Measurements from ENCODE around the gene DND1. TPM values are rescaled to one million over a fixed set of nuclear protein-coding genes. Genes with fewer than 3 reads are reported as not detected.
A peak's percentile ranks its signal among the peaks of the same experiment; 100 is the strongest.

The DND1 gene
- total RNA-seq, 1 experiment from 2014 or later: 3.3 TPM

GRCh38 chr5:140690941-140691924 is 17.9 kb upstream of the DND1 start, which contains the start of the genes HARS1 and HARS2 (continued):
- TF ChIP-seq E2F4 (CRISPR knock-in tag; IDR thresholded peaks at IDR 0.05; ENCODE audit: borderline replicate concordance, low read depth) (no peak), ZSCAN18 (CRISPR knock-in tag; IDR thresholded peaks at IDR 0.05) (no peak), RORB (CRISPR knock-in tag; IDR thresholded peaks at IDR 0.05) (no peak), AFF4 (CRISPR knock-in tag; IDR thresholded peaks at IDR 0.05; ENCODE audit: borderline replicate concordance) (0 out of 2 replicates have a peak, but pooled peaks have one; percentile 35), PREB (CRISPR knock-in tag; IDR thresholded peaks at IDR 0.05; ENCODE audit: borderline replicate concordance) (no peak), GABPB1 (CRISPR knock-in tag; IDR thresholded peaks at IDR 0.05) (peak; percentile 88), CREB1 (CRISPR knock-in tag; IDR thresholded peaks at IDR 0.05) (no peak), GTF2I (CRISPR knock-in tag; conservative IDR thresholded peaks at IDR 0.05) (no peak), NR3C1 (CRISPR knock-in tag; conservative IDR thresholded peaks at IDR 0.05; ENCODE audit: low read depth) (no peak), ZMAT4 (CRISPR knock-in tag; IDR thresholded peaks at IDR 0.05) (no peak), ZNF138 (CRISPR knock-in tag; conservative IDR thresholded peaks at IDR 0.05) (peak; percentile 45; the same call in 1 of the 2 replicates), SOX15 (CRISPR knock-in tag; IDR thresholded peaks at IDR 0.05) (no peak), FOXJ3 (CRISPR knock-in tag; IDR thresholded peaks at IDR 0.05; ENCODE audit: borderline replicate concordance) (no peak), SMAD4 (CRISPR knock-in tag; IDR thresholded peaks at IDR 0.05) (no peak), CTCF (IDR thresholded peaks at IDR 0.05) (no peak), ZNF121 (CRISPR knock-in tag; IDR thresholded peaks at IDR 0.05) (no peak), KAT7 (CRISPR knock-in tag; IDR thresholded peaks at IDR 0.05; ENCODE audit: borderline replicate concordance) (no peak), STAT6 (CRISPR knock-in tag; conservative IDR thresholded peaks at IDR 0.05; ENCODE audit: low read depth) (no peak), ZNF671 (CRISPR knock-in tag; IDR thresholded peaks at IDR 0.05) (no peak), PRRX2 (CRISPR knock-in tag; IDR thresholded peaks at IDR 0.05) (no peak), MYBL2 (CRISPR knock-in tag; IDR thresholded peaks at IDR 0.05) (no peak), HMGXB4 (CRISPR knock-in tag; IDR thresholded peaks at IDR 0.05) (0 out of 2 replicates have a peak, but pooled peaks have one; percentile 32)
